Activated CD8-positive, alpha-beta memory T cell treated with anti-CD3 and anti-CD28 coated beads for 36 hours (primary cell): ENCODE results near the gene ZNF23. TPM values are rescaled to one million over a fixed set of nuclear protein-coding genes. Genes with fewer than 3 reads are reported as not detected.

ENCODE experiments used
- CTCF ChIA-PET: fragments of 350-600 bp; sonication (Branson Sonifier 250); formaldehyde crosslinking; loops from one replicate; lab custom pipeline; 2021; ENCODE audit warnings: antibody characterized with exemption; lab: Charles Lee
- POLR2A ChIA-PET: fragments of 350-600 bp; sonication (Branson Sonifier 250); formaldehyde crosslinking; loops from one replicate; lab custom pipeline; 2021; ENCODE audit warnings: antibody characterized with exemption; lab: Charles Lee
- total RNA-seq, 2 experiments: library from RNA; stranded (reverse); gene quantifications; one replicate each; pipeline ENCODE4 v1.2.3, GENCODE V29; 2021

ZNF23 gene
- total RNA-seq, 2 experiments from 2014 or later = 8.7 to 9.9 TPM

- ChIA-PET CTCF (no interaction called here), POLR2A (no interaction called here)
Measured at GRCh38 chr16:71476457-71477124, 14.5 kb upstream of the ZNF23 start.

GRCh38 chr16:71474864-71475263, 12.8 kb upstream of the ZNF23 start:
- CTCF ChIA-PET = no interaction called here
- POLR2A ChIA-PET = no interaction called here

GRCh38 chr16:71473891-71474290, 11.8 kb upstream of the ZNF23 start:
- ChIA-PET CTCF (no interaction called here), POLR2A (no interaction called here)

GRCh38 chr16:71472931-71473330, 10.9 kb upstream of the ZNF23 start:
- POLR2A ChIA-PET = no interaction called here

GRCh38 chr16:71472051-71472450, 10.0 kb upstream of the ZNF23 start:
- ChIA-PET CTCF (no interaction called here), POLR2A (no interaction called here)

More at GRCh38 chr16:71472931-71473330, 10.9 kb upstream of the ZNF23 start:
- CTCF ChIA-PET = no interaction called here

GRCh38 chr16:71467810-71468209, 5.8 kb upstream of the ZNF23 start:
- ChIA-PET CTCF (interaction anchor here (0.8 kb wide), 1 partner anchor 144 kb away, joined by 8 read pairs; no protein-coding TSS in a partner anchor), POLR2A (interaction anchor here (0.6 kb wide), 1 partner anchor 32 kb away, joined by 3 read pairs; no protein-coding TSS in a partner anchor)

- CTCF ChIA-PET = no interaction called here
Measured at GRCh38 chr16:71464231-71464630, 2.2 kb upstream of the ZNF23 start.

GRCh38 chr16:71460941-71461340, 1.1 kb downstream of the ZNF23 start:
- ChIA-PET POLR2A (no interaction called here), CTCF (no interaction called here)

More at GRCh38 chr16:71464231-71464630, 2.2 kb upstream of the ZNF23 start:
- POLR2A ChIA-PET = no interaction called here

GRCh38 chr16:71460236-71460635, 1.8 kb downstream of the ZNF23 start:
- ChIA-PET CTCF (no interaction called here), POLR2A (interaction anchor here (0.5 kb wide), 1 partner anchor 434 kb away, joined by 3 read pairs; no protein-coding TSS in a partner anchor)

- CTCF ChIA-PET = no interaction called here
- POLR2A ChIA-PET = interaction anchor here (0.5 kb wide), 1 partner anchor 435 kb away, joined by 3 read pairs; no protein-coding TSS in a partner anchor
Measured at GRCh38 chr16:71459510-71459909, 2.5 kb downstream of the ZNF23 start.

GRCh38 chr16:71456801-71457200, 5.2 kb downstream of the ZNF23 start:
- POLR2A ChIA-PET = no interaction called here
- CTCF ChIA-PET = interaction anchor here (1.2 kb wide), 1 partner anchor 44 kb away, joined by 3 read pairs; no protein-coding TSS in a partner anchor

- ChIA-PET CTCF (no interaction called here), POLR2A (no interaction called here)
Measured at GRCh38 chr16:71453036-71453435, 9.0 kb downstream of the ZNF23 start.

GRCh38 chr16:71449020-71449419, 13.0 kb downstream of the ZNF23 start:
- POLR2A ChIA-PET = no interaction called here
- CTCF ChIA-PET = no interaction called here

- CTCF ChIA-PET = no interaction called here
Measured at GRCh38 chr16:71448274-71448866, 13.7 kb downstream of the ZNF23 start.

GRCh38 chr16:71443714-71444113, 18.3 kb downstream of the ZNF23 start:
- POLR2A ChIA-PET = no interaction called here
- CTCF ChIA-PET = no interaction called here

More at GRCh38 chr16:71448274-71448866, 13.7 kb downstream of the ZNF23 start:
- POLR2A ChIA-PET = no interaction called here

- ChIA-PET POLR2A (no interaction called here), CTCF (no interaction called here)
Measured at GRCh38 chr16:71442051-71442440, 20.0 kb downstream of the ZNF23 start, which contains the start of gene TLE7. Gene TLE7 (minus strand): TSS chr16:71442054. CDS start chr16:71433324, 8,730 bp downstream.

GRCh38 chr16:71441348-71442050, 20.5 kb downstream of the ZNF23 start:
- ChIA-PET POLR2A (no interaction called here), CTCF (interaction anchor here (0.5 kb wide), 1 partner anchor 248 kb away, joined by 3 read pairs; no protein-coding TSS in a partner anchor)

- ChIA-PET POLR2A (no interaction called here), CTCF (no interaction called here)
Measured at GRCh38 chr16:71440669-71441347, 21.2 kb downstream of the ZNF23 start.

GRCh38 chr16:71439523-71439922, 22.5 kb downstream of the ZNF23 start:
- ChIA-PET CTCF (no interaction called here), POLR2A (no interaction called here)
